ENCODE data around the gene ROBO1. TPM values are rescaled to one million over a fixed set of nuclear protein-coding genes. Genes with fewer than 3 reads are reported as not detected.

The ROBO1 gene
- total and polyA plus RNA-seq, 2 of the 8 experiments (the other 6 are each of a cell fraction or from before 2014, with no cell fraction given): 51.4 to 91.0 TPM

GRCh38 chr3:78614486-78614885, 1153.3 kb downstream of the ROBO1 start:
- Histone ChIP-seq H3K79me2 (ENCODE audit: control insufficient read depth in 1 of 2, insufficient read depth in 2 of 2, low read length in 2 of 2) (no peaks in the 10 kb centered on the region), H3K9ac (replicated peaks in 1 of 4; ENCODE audit: extremely low read depth in 1 of 4, low read depth in 3 of 4, low read length in 3 of 4) (no peak overlapping the region), H3K4me3 (ENCODE audit: extremely low read depth in 1 of 4, insufficient read depth in 2 of 4, low read depth in 3 of 4, low read length in 4 of 4) (no peak overlapping the region), H2AK5ac (ENCODE audit: low read depth, low read length) (no peak overlapping the region), H3K36me3 (ENCODE audit: control insufficient read depth in 2 of 4, insufficient read depth in 4 of 4, low read length in 3 of 4) (peaks cover 0 to 18% (median 9%) of the 10 kb centered on the region in 4 experiments; a peak in 5 of 8 replicates), H2BK20ac (ENCODE audit: low read length) (no peak overlapping the region), H3K56ac (replicated peaks; ENCODE audit: insufficient read length, low read depth, low read length) (no peak overlapping the region), H2AFZ (ENCODE audit: low read length) (no peak overlapping the region), H3K4me1 (replicated peaks in 1 of 4; ENCODE audit: control insufficient read depth in 3 of 4, insufficient read depth in 4 of 4, low read length in 3 of 4) (no peaks in the 10 kb centered on the region), H4K8ac (ENCODE audit: extremely low read depth, insufficient read depth, low read length) (no peak overlapping the region), H3K9me3 (ENCODE audit: insufficient read depth in 2 of 2, low read depth in 1 of 2, low read length in 1 of 2) (no peaks in the 10 kb centered on the region), H4K91ac (replicated peaks; ENCODE audit: insufficient read length, low read length) (no peak overlapping the region), H3K23ac (ENCODE audit: insufficient read length) (no peak overlapping the region), H2BK120ac (replicated peaks; ENCODE audit: low read depth, low read length) (no peak overlapping the region), H2BK15ac (ENCODE audit: low read length) (no peak overlapping the region), H4K20me1 (replicated peaks in 1 of 2; ENCODE audit: control insufficient read depth in 1 of 2, insufficient read depth in 2 of 2, low read length in 2 of 2) (peaks cover 0 to 2% of the 10 kb centered on the region in 2 experiments), H2BK5ac (ENCODE audit: low read depth, low read length) (no peak overlapping the region), H2BK12ac (ENCODE audit: low read depth, low read length) (no peak overlapping the region), H3K4me2 (ENCODE audit: insufficient read depth in 1 of 2, low read depth in 2 of 2, low read length in 2 of 2) (no peak overlapping the region), H3K23me2 (ENCODE audit: low read depth, low read length) (no peaks in the 10 kb centered on the region), H3K14ac (ENCODE audit: insufficient read length) (no peak overlapping the region), H3K27me3 (replicated peaks in 1 of 4; ENCODE audit: control insufficient read depth in 3 of 4, extremely low read depth in 1 of 4, insufficient read depth in 3 of 4, low read length in 3 of 4) (no peaks in the 10 kb centered on the region), H4K5ac (ENCODE audit: insufficient read length, low read depth, low read length) (no peak overlapping the region), H3K4ac (replicated peaks; ENCODE audit: insufficient read length, low read depth, low read length) (no peak overlapping the region), H3K18ac (ENCODE audit: extremely low read depth, low read length) (no peak overlapping the region), H3K27ac (ENCODE audit: low read depth, low read length) (no peak overlapping the region), H3K79me1 (ENCODE audit: low read depth, low read length) (no peaks in the 10 kb centered on the region)
- CTCF ChIA-PET (ENCODE audit: partially characterized antibody): no interaction called here
- no peak for TF ChIP-seq SRF (IDR thresholded peaks at IDR 0.05; ENCODE audit: low read depth, low read length)
- no peak for FAIRE-seq
- 92% methylated on average over 12 of the region's 12 CpGs; no CpG with 5 or more reads in 1 of the 2 experiments for WGBS, 2 experiments (ENCODE audit: extremely low coverage in 1 of 2, insufficient coverage in 1 of 2, insufficient read length in 1 of 2, insufficient replicate concordance in 2 of 2, low coverage in 1 of 2, low lambda C conversion rate in 2 of 2, missing lambda C conversion rate in 1 of 2)
- POLR2A ChIA-PET (ENCODE audit: partially characterized antibody): no interaction called here
- DNase-seq (ENCODE audit: low read depth in 1 of 2, low spot score in 2 of 2): no peak
